H9 (cell line): ENCODE results near the gene ZNF429. TPM values are rescaled to one million over a fixed set of nuclear protein-coding genes. Genes with fewer than 3 reads are reported as not detected.

ENCODE experiments used
- DNase-seq: peaks from one replicate; pipeline ENCODE4 v3.0.0-alpha.2; 2017
- H2AFZ ChIP-seq: one replicate; pipeline ENCODE4 v1.6.1; 2013; ENCODE audit warnings: mild to moderate bottlenecking, low read length, control low read depth, moderate library complexity
- H2AK5ac ChIP-seq: 2 replicates; pipeline ENCODE4 v1.6.1; 2013; ENCODE audit warnings: low read length, control low read depth, mixed read lengths; ENCODE audit not compliant: insufficient read length
- H2BK120ac ChIP-seq: one replicate; pipeline ENCODE4 v1.6.1; 2013; ENCODE audit warnings: low read depth, mild to moderate bottlenecking, low read length, control low read depth, inconsistent platforms; ENCODE audit not compliant: poor library complexity, severe bottlenecking
- H2BK12ac ChIP-seq: 2 replicates; pipeline ENCODE4 v1.6.1; 2013; ENCODE audit warnings: low read length, control low read depth, mixed read lengths, low read depth; ENCODE audit not compliant: insufficient read length
- H2BK15ac ChIP-seq: 2 replicates; pipeline ENCODE4 v1.6.1; 2013; ENCODE audit warnings: low read depth, low read length, control low read depth
- H2BK20ac ChIP-seq: one replicate; pipeline ENCODE4 v1.6.1; 2013; ENCODE audit warnings: low read depth, mild to moderate bottlenecking, low read length, control low read depth, inconsistent platforms; ENCODE audit not compliant: poor library complexity, severe bottlenecking
- H2BK5ac ChIP-seq: 2 replicates; pipeline ENCODE4 v1.6.1; 2013; ENCODE audit warnings: low read length, control low read depth, mixed read lengths; ENCODE audit not compliant: insufficient read length
- H3K14ac ChIP-seq: 2 replicates; pipeline ENCODE4 v1.6.1; 2013; ENCODE audit warnings: low read length, control low read depth; ENCODE audit not compliant: insufficient read depth
- H3K18ac ChIP-seq: 2 replicates; pipeline ENCODE4 v1.6.1; 2013; ENCODE audit warnings: low read depth, mild to moderate bottlenecking, mixed read lengths, low read length, control low read depth; ENCODE audit not compliant: insufficient read length
- H3K23ac ChIP-seq: 2 replicates; pipeline ENCODE4 v1.6.1; 2013; ENCODE audit warnings: low read length, control low read depth, mixed read lengths, low read depth; ENCODE audit not compliant: insufficient read length
- H3K23me2 ChIP-seq: 2 replicates; pipeline ENCODE4 v1.6.1; 2013; ENCODE audit warnings: low read depth, mild to moderate bottlenecking, mixed read lengths, low read length, control low read depth; ENCODE audit not compliant: insufficient read length, poor library complexity, severe bottlenecking
- H3K27ac ChIP-seq: 2 replicates; pipeline ENCODE4 v1.5.1; 2013; ENCODE audit warnings: low read length, control low read depth, mixed read lengths, low read depth; ENCODE audit not compliant: insufficient read length
- H3K27me3 ChIP-seq: 2 replicates; pipeline ENCODE4 v1.6.1; 2013; ENCODE audit warnings: low read length, control low read depth, inconsistent platforms; ENCODE audit not compliant: insufficient read depth
- H3K4ac ChIP-seq: 2 replicates; pipeline ENCODE4 v1.6.1; 2013; ENCODE audit warnings: low read depth, mild to moderate bottlenecking, control low read depth, inconsistent platforms, low read length, moderate library complexity
- H3K4me1 ChIP-seq: 2 replicates; pipeline ENCODE4 v1.6.1; 2013; ENCODE audit warnings: low read length, control low read depth, inconsistent platforms; ENCODE audit not compliant: insufficient read depth
- H3K4me2 ChIP-seq: 2 replicates; pipeline ENCODE4 v1.6.1; 2013; ENCODE audit warnings: low read length, control low read depth, mixed read lengths; ENCODE audit not compliant: insufficient read length, insufficient read depth
- H3K56ac ChIP-seq: 2 replicates; pipeline ENCODE4 v1.6.1; 2013; ENCODE audit warnings: low read depth, mild to moderate bottlenecking, mixed read lengths, low read length, control low read depth; ENCODE audit not compliant: insufficient read length
- H3K79me1 ChIP-seq: 2 replicates; pipeline ENCODE4 v1.6.1; 2013; ENCODE audit warnings: low read depth, mild to moderate bottlenecking, moderate library complexity, low read length, control low read depth, inconsistent platforms; ENCODE audit not compliant: insufficient read depth, poor library complexity, severe bottlenecking
- H3K79me2 ChIP-seq: 2 replicates; pipeline ENCODE4 v1.6.1; 2013; ENCODE audit warnings: low read length, control low read depth, inconsistent platforms; ENCODE audit not compliant: insufficient read depth
- H3K9ac ChIP-seq: 2 replicates; pipeline ENCODE4 v1.6.1; 2013; ENCODE audit warnings: low read length, control low read depth, mixed read lengths; ENCODE audit not compliant: insufficient read length; ENCODE audit errors: extremely low read depth
- H3K9me3 ChIP-seq: one replicate; pipeline ENCODE4 v1.6.1; 2013; ENCODE audit warnings: low read depth, low read length, inconsistent platforms; ENCODE audit not compliant: control insufficient read depth
- H3T11ph ChIP-seq: one replicate; pipeline ENCODE4 v1.6.1; 2013; ENCODE audit warnings: mild to moderate bottlenecking, low read length, control low read depth, inconsistent platforms
- H4K20me1 ChIP-seq: one replicate; pipeline ENCODE4 v1.6.1; 2013; ENCODE audit not compliant: control insufficient read depth, insufficient read length, insufficient read depth
- H4K5ac ChIP-seq: 2 replicates; pipeline ENCODE4 v1.6.1; 2013; ENCODE audit warnings: low read depth, mild to moderate bottlenecking, mixed read lengths, low read length, control low read depth; ENCODE audit not compliant: insufficient read length
- H4K8ac ChIP-seq: replicated peaks from 2 replicates; pipeline ENCODE4 v1.6.1; 2013; ENCODE audit warnings: low read length, control low read depth, mixed read lengths, low read depth; ENCODE audit not compliant: insufficient read length
- H4K91ac ChIP-seq: 2 replicates; pipeline ENCODE4 v1.6.1; 2013; ENCODE audit warnings: low read depth, mild to moderate bottlenecking, moderate library complexity, mixed read lengths, low read length, control low read depth; ENCODE audit not compliant: insufficient read length
- H3K27ac Mint-ChIP-seq, 3 experiments: 2 replicates in 2 of 3; 3 replicates in 1 of 3; pipeline ENCODE4 v1.8.0; 2020 to 2021; ENCODE audit warnings: mixed read lengths in 3 of 3, mild to moderate bottlenecking in 1 of 3, moderate library complexity in 1 of 3
- H3K27me3 Mint-ChIP-seq: 2 replicates; pipeline ENCODE4 v1.8.0; 2021; ENCODE audit warnings: low read depth, mild to moderate bottlenecking, moderate library complexity, mixed read lengths
- H3K36me3 Mint-ChIP-seq, 3 experiments: 2 replicates in 2 of 3; 3 replicates in 1 of 3; pipeline ENCODE4 v1.8.0; 2020 to 2021; ENCODE audit warnings: low read depth in 3 of 3, mixed read lengths in 3 of 3; ENCODE audit not compliant: insufficient read depth in 1 of 3
- H3K4me1 Mint-ChIP-seq, 2 experiments: 2 replicates each; pipeline ENCODE4 v1.8.0; 2020; ENCODE audit warnings: mixed read lengths in 2 of 2
- H3K4me3 Mint-ChIP-seq, 2 experiments: 2 replicates in 1 of 2; 3 replicates in 1 of 2; pipeline ENCODE4 v1.8.0; 2020 to 2021; ENCODE audit warnings: mild to moderate bottlenecking in 2 of 2, mixed read lengths in 2 of 2, moderate library complexity in 1 of 2
- H3K9me3 Mint-ChIP-seq, 2 experiments: 2 replicates in 1 of 2; 3 replicates in 1 of 2; pipeline ENCODE4 v1.8.0; 2020; ENCODE audit warnings: mild to moderate bottlenecking in 2 of 2, mixed read lengths in 2 of 2, moderate library complexity in 1 of 2
- CTCF ChIP-seq: fragments of 200-600 bp; sonication (generic); conservative IDR thresholded peaks from 3 replicates; pipeline ENCODE4 v1.8.0; 2021; ENCODE audit warnings: antibody characterized with exemption, mild to moderate bottlenecking
- WGBS: extraction: QIAGEN DNeasy Blood & Tissue Kit; methylation state at CpG from one replicate; pipeline ENCODE4 v1.1.7; 2013; ENCODE audit warnings: missing lambda C conversion rate, low lambda C conversion rate, mixed read lengths; ENCODE audit not compliant: insufficient read length; ENCODE audit errors: extremely low coverage; 5-methylcytosine and 5-hydroxymethylcytosine counted together
- total RNA-seq: library from RNA; stranded (reverse); gene quantifications from 2 replicates; pipeline ENCODE4 v1.2.1, GENCODE V29; 2021

ZNF429 gene
- total RNA-seq, 1 experiment from 2014 or later = 11.2 TPM

- no peak overlapping the region for H3K14ac ChIP-seq
- no peak overlapping the region for H3K18ac ChIP-seq
- no peak overlapping the region for H3T11ph ChIP-seq
- Mint-ChIP-seq H3K27me3 (peaks cover 24% of the 10 kb centered on the region), H3K4me1 (peaks cover 31 to 69% of the 10 kb centered on the region in 2 experiments), H3K9me3 (peaks cover 66 to 77% of the 10 kb centered on the region in 2 experiments), H3K27ac (peak overlapping the region; percentile 37 to 86 (median 71); a peak in 3 of 7 replicates), H3K4me3 (peak overlapping the region; percentile 16 to 45; a peak in 3 of 5 replicates), H3K36me3 (peaks cover 0 to 5% (median 4%) of the 10 kb centered on the region in 3 experiments; a peak in 3 of 7 replicates)
- DNase-seq = no peak
- H2BK20ac ChIP-seq = no peak overlapping the region
- H3K79me2 ChIP-seq = no peaks in the 10 kb centered on the region
- H2BK15ac ChIP-seq = no peak overlapping the region
- H3K56ac ChIP-seq = no peak overlapping the region
- H3K23me2 ChIP-seq = no peaks in the 10 kb centered on the region
- H2BK120ac ChIP-seq = no peak overlapping the region
- no peak overlapping the region for H3K23ac ChIP-seq
- peak overlapping the region; percentile 39 for H3K4me2 ChIP-seq
- H4K5ac ChIP-seq = no peak overlapping the region
- H4K91ac ChIP-seq = no peak overlapping the region
- H4K20me1 ChIP-seq = no peaks in the 10 kb centered on the region
- no peak overlapping the region for H2AK5ac ChIP-seq
- no peaks in the 10 kb centered on the region for H3K79me1 ChIP-seq
- no peaks in the 10 kb centered on the region for H3K4me1 ChIP-seq
- H3K27ac ChIP-seq = no peak overlapping the region
- no peak overlapping the region for H4K8ac ChIP-seq
- H2BK12ac ChIP-seq = no peak overlapping the region
- no peak overlapping the region for H2BK5ac ChIP-seq
- no peak overlapping the region for H2AFZ ChIP-seq
- no peak overlapping the region for H3K4ac ChIP-seq
- H3K27me3 ChIP-seq = no peaks in the 10 kb centered on the region
- H3K9me3 ChIP-seq = peaks cover 20% of the 10 kb centered on the region
- H3K9ac ChIP-seq = no peak overlapping the region
- WGBS = no CpG with 5 or more reads among the region's 8 CpGs
- no peak for TF ChIP-seq CTCF
These were observed 98.2 kb downstream of the ZNF429 start for GRCh38 chr19:21603431-21604231.
